ENCODE results near the gene USP24. TPM values are rescaled to one million over a fixed set of nuclear protein-coding genes. Genes with fewer than 3 reads are reported as not detected.
A peak's percentile ranks its signal among the peaks of the same experiment; 100 is the strongest.

The USP24 gene
- total RNA-seq, 1 experiment from 2014 or later = 40.9 TPM

GRCh38 chr1:55196433-55197035 is 18.6 kb downstream of the USP24 start (continued):
- TF ChIP-seq, protein P1, sequence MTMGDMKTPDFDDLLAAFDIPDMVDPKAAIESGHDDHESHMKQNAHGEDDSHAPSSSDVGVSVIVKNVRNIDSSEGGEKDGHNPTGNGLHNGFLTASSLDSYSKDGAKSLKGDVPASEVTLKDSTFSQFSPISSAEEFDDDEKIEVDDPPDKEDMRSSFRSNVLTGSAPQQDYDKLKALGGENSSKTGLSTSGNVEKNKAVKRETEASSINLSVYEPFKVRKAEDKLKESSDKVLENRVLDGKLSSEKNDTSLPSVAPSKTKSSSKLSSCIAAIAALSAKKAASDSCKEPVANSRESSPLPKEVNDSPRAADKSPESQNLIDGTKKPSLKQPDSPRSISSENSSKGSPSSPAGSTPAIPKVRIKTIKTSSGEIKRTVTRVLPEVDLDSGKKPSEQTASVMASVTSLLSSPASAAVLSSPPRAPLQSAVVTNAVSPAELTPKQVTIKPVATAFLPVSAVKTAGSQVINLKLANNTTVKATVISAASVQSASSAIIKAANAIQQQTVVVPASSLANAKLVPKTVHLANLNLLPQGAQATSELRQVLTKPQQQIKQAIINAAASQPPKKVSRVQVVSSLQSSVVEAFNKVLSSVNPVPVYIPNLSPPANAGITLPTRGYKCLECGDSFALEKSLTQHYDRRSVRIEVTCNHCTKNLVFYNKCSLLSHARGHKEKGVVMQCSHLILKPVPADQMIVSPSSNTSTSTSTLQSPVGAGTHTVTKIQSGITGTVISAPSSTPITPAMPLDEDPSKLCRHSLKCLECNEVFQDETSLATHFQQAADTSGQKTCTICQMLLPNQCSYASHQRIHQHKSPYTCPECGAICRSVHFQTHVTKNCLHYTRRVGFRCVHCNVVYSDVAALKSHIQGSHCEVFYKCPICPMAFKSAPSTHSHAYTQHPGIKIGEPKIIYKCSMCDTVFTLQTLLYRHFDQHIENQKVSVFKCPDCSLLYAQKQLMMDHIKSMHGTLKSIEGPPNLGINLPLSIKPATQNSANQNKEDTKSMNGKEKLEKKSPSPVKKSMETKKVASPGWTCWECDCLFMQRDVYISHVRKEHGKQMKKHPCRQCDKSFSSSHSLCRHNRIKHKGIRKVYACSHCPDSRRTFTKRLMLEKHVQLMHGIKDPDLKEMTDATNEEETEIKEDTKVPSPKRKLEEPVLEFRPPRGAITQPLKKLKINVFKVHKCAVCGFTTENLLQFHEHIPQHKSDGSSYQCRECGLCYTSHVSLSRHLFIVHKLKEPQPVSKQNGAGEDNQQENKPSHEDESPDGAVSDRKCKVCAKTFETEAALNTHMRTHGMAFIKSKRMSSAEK (CRISPR knock-in tag; IDR thresholded peaks at IDR 0.05; ENCODE audit: borderline replicate concordance) = no peak

DNA sequence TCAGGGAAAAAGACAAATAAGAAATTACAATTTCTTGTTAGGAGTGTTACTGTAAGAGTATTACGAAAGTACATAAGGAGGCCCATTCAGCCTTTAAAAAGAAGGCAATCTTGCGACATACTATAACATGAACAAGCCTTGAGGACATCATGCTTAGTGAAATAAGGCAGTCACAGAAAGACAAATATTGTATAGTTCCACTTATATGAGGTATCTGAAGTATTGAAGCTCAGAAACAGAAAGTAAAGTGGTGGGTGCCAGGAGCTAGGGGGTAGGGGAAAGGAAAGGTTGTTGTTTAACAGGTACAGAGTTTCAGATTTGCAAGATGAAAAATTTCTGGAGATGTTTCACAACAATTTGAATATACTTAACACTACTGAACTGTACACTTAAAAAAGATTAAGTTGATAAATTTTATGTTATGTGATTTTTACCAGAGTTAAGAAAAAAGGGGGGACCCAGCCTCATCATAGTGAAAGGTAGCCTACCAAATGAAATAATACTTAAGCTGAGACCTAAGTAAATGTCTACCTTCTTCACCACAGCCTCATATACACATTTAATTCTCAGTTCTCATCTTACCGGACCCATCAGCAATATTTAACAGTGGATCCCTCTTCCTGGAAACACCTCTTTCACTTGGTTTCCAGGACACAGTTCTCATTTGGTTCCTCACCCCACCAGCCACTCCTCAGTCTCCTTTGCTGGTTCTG is 19.5 kb downstream of the USP24 start:
- no peak for TF ChIP-seq SP1 (CRISPR knock-in tag; conservative IDR thresholded peaks at IDR 0.05)
- no peak for TF ChIP-seq SOX15 (CRISPR knock-in tag; IDR thresholded peaks at IDR 0.05)
- TF ChIP-seq MYBL2 (CRISPR knock-in tag; IDR thresholded peaks at IDR 0.05) = no peak
- TF ChIP-seq, protein P2, sequence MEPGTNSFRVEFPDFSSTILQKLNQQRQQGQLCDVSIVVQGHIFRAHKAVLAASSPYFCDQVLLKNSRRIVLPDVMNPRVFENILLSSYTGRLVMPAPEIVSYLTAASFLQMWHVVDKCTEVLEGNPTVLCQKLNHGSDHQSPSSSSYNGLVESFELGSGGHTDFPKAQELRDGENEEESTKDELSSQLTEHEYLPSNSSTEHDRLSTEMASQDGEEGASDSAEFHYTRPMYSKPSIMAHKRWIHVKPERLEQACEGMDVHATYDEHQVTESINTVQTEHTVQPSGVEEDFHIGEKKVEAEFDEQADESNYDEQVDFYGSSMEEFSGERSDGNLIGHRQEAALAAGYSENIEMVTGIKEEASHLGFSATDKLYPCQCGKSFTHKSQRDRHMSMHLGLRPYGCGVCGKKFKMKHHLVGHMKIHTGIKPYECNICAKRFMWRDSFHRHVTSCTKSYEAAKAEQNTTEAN (CRISPR knock-in tag; IDR thresholded peaks at IDR 0.05) = no peak
- no peak for TF ChIP-seq NR1H2 (CRISPR knock-in tag; IDR thresholded peaks at IDR 0.05)
- no peak for TF ChIP-seq RORB (CRISPR knock-in tag; IDR thresholded peaks at IDR 0.05)
- TF ChIP-seq, protein P3, sequence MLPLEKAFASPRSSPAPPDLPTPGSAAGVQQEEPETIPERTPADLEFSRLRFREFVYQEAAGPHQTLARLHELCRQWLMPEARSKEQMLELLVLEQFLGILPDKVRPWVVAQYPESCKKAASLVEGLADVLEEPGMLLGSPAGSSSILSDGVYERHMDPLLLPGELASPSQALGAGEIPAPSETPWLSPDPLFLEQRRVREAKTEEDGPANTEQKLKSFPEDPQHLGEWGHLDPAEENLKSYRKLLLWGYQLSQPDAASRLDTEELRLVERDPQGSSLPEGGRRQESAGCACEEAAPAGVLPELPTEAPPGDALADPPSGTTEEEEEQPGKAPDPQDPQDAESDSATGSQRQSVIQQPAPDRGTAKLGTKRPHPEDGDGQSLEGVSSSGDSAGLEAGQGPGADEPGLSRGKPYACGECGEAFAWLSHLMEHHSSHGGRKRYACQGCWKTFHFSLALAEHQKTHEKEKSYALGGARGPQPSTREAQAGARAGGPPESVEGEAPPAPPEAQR (CRISPR knock-in tag; IDR thresholded peaks at IDR 0.05) = no peak
- TF ChIP-seq ERG (CRISPR knock-in tag; IDR thresholded peaks at IDR 0.05) = no peak
- TF ChIP-seq EMX1 (CRISPR knock-in tag; IDR thresholded peaks at IDR 0.05) = no peak
- TF ChIP-seq MAX (CRISPR knock-in tag; IDR thresholded peaks at IDR 0.05) = no peak
- no peak for TF ChIP-seq ZNF232 (CRISPR knock-in tag; IDR thresholded peaks at IDR 0.05)
- TF ChIP-seq, protein P4, sequence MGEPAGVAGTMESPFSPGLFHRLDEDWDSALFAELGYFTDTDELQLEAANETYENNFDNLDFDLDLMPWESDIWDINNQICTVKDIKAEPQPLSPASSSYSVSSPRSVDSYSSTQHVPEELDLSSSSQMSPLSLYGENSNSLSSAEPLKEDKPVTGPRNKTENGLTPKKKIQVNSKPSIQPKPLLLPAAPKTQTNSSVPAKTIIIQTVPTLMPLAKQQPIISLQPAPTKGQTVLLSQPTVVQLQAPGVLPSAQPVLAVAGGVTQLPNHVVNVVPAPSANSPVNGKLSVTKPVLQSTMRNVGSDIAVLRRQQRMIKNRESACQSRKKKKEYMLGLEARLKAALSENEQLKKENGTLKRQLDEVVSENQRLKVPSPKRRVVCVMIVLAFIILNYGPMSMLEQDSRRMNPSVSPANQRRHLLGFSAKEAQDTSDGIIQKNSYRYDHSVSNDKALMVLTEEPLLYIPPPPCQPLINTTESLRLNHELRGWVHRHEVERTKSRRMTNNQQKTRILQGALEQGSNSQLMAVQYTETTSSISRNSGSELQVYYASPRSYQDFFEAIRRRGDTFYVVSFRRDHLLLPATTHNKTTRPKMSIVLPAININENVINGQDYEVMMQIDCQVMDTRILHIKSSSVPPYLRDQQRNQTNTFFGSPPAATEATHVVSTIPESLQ (CRISPR knock-in tag; IDR thresholded peaks at IDR 0.05) = no peak
- H3K4me1 Mint-ChIP-seq = peaks cover 29% of the 10 kb centered on the region

More for the DNA sequence above, 19.5 kb downstream of the USP24 start:
- Mint-ChIP-seq H3K27ac (0 out of 2 replicates have a peak overlapping the region, but pooled peaks have one; percentile 21), H3K9me3 (peaks cover 10% of the 10 kb centered on the region), H3K36me3 (peaks cover 19% of the 10 kb centered on the region), H3K27me3 (ENCODE audit: low read depth) (no peaks in the 10 kb centered on the region), H3K4me3 (no peak overlapping the region)
- ChIA-PET POLR2A (no interaction called here), CTCF (interaction anchor here (0.7 to 1.6 kb wide), 3 partner anchors 14 to 52 kb away, joined by 3 to 5 read pairs (median 3); no protein-coding TSS in a partner anchor)
- ATAC-seq (no peak), DNase-seq (ENCODE audit: low spot score) (no peak)
